ENCODE measurements around the gene GRIA1.

GRIA1 gene

DNA sequence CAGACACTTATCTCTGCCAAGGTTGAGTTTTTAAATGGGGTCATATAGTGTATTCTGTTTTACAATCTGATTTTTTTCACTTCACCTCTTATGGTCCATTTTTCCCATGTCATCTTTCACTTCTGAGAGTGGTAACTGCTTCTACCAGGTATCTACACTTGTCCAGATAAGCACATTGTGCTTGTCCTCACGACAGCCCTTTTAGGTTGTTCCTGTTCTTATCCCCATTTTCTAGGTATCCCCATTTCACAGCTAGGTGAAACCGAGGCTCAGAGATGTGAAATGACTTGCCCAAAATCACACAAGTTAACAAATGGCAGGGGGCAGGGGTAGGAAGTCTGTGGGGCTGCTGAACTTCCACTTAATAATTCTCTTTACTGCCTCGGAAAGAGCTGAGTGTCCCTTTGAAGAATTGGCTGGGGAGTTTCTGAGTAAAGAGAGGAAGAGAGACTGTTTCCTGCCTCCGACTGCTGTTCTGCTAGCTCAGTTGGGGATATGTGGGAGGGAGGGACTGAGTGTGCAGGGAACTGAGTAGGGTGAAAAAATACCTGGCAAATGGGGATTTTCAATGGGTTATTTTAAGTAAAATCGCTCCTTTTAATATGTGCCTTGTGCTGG is 255.4 kb downstream of the GRIA1 start:
- no peak for ATAC-seq

DNA sequence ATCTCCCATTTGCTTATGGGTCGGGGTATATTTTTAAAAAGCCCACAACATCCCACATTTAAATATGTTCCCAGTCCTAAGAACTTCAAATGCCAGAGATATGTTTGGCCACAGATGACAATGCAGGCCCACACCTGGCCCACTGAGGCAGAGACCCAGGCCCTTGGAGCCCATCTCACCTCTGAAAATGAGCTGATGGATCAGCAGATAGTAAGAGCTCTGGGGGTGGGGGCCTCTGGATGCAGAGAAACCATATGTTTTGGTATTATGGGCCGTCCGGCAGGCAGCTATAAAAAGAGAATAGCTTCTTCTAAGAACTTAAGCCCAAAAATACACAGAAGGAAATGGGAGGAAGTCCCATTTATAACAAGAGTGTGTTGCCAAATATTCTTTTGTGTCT is 256.0 kb downstream of the GRIA1 start:
- ATAC-seq: no peak

DNA sequence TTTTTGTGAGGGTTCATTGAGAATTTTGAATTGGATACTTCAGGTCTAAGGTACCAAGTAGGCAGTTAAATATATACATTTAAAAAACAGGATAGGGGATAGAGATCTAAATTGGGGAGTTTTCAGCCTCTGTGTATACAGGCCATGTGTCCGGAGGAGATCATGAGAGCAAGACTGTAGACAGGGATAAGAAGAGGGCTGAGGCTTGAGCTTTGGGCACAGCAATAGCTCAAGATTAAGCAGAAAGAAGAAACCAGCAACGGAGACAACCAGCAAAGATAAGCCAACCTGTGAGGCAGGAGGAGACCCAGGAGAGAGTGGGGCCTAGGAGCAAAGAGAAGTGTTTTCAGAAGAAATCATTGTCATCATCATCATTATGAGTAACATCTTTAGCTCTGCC is 258.4 kb downstream of the GRIA1 start:
- no peak for ATAC-seq

DNA sequence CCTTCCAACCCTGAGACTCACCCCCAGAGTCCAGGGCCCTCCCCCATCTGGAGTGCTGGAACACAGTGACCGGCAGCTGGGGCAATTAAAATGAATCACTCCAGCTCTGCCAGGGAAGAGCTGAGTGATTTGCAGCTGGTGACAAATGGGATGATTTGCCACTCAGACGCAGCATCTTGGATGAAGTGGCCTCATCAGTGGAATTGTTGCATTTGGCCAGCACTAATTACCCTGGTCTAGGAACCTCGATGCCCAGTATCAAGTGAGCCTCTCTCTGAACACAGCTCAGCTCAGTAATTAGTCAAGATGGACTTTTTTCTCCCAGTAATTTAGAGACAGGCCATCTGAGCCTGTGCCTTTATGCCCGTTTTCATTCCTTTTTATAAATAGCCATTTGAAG is 259.5 kb downstream of the GRIA1 start:
- ATAC-seq: no peak

DNA sequence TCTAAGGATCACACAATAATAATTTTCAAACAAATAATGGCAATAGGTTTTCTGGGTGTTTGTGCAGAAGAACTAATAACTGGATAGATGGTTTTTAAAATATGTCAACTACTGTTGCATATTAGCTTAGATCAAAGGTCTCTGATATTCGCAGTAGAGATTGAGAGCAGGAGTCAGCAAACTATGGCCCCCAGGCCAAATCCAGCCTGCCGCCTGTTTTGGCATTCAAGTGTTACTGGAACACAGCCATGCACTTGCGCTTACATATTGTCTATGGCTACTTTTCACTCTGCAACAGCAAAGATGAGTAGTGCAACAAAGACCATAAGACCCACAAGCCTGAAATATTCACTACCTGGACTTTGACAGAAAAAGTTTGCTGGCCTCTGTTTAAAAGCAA is 260.8 kb downstream of the GRIA1 start:
- no peak for ATAC-seq

DNA sequence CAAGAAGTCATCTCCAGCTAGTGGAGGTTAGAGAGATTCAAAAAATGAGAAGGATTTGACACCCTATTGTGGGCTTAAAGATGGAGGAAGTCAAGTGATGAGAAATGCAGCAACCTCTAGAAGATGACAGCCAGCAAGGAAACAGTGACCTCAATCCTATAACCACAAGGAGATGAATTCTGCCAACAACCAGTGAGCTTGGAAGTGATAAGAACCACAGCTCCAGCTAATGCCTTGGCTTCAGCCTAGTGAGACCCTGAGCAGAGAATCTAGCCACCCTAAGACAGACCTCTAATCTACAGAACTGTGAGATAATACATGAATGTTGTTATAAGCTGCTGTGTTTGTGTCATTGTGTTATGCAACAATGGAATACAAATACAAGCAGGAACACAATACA is 262.4 kb downstream of the GRIA1 start:
- no peak for ATAC-seq

DNA sequence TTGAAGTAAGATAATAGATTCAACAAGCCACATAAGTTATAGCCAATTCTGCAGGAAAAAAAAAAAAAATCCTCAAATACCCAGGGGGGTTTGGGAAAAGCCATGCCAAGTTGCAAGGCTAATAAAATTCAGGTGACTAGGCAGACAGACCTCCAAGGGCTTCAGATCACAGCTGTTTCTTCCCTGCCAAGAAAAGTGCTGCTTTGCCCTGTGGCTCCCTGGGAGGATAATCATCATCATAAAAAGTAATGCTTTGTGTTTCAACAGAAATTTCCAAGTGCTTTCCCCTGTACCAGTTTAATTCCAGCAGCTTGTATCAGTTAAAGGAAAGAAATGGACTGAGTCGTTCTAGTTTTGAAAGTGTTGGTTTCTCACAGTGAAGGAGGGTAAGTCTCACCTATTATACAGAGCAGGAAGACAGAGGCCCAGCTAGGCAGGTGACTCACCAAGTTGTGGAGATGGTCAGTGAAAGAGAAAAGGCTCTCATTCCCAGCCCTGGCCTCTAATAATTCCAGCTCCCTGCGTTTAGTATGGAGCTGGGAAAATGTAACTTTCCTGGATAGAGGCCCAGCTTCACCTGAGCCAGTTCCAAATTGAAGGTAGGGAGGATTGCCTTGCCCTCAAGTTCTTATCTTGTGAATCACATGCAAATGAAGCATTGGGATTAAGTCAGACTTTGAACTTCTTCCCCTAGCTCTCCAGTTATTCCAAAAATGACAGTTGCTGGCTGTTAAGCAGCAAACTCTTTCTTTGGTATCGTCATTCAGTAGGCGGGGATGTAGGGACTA is 263.4 kb downstream of the GRIA1 start:
- ATAC-seq: no peak

DNA sequence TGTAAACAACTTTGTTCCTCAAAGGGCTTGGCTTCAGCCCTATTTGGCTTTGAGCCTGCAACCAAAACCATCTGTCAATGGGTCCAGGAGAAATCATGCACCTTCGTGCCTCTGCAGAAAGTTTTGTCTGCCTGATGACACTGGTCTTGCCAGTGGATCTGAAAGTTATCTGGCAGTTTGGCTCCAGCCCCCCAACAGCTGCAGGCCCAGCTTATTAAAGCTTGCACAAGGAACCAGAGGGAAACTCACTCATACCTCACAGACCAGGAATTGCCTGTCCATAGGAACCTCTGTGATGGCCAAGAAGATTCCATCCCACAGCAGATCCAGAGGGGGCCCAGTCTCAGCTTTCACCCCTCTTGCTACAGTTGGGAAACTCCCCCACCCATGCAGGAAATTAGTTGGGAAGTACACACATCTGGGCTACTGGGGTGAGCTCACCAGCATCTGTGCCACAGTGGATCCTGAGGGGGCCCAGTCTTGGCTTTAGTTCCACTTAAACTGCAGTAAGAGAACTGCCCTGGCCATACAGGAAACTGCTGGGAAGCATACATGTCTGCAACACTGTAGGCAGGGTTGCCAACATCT is 265.5 kb downstream of the GRIA1 start:
- no peak for ATAC-seq

DNA sequence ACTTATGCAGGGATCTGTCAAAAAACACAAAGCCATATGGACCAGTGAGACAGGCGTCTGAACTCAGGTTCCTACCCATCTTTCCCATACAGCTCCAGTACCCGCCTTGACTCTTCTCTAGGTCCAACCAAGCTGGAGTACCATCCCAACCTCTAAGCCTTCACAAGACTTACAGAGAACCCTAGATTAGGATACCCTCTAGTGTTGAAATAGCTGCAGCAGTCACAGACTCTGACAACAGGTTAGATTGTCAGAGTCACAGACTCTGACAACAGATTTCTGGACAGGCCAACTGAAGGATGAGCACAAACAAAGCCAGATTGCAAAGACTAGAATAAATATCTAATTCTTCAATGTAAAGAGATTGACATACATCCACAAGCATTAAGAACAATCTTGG is 266.1 kb downstream of the GRIA1 start:
- no peak for ATAC-seq

DNA sequence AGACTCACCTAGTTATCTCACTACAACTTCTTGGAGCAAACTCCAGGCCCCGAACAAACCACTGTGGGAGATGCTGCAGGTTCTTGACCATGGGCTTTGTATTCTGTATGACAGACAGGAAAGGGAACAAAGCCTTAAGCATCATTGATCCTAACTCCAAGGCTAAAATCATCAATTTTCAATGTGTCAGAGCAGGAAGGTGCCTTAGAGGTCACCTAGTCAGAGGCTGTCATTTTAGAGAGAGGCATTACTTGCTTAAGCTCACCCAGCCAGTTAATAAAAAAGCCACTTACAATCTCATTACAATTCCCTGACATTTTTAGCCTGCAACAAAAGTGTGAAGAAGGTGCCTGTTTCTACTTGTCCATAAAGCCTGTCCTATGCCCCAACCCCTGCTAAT is 275.5 kb downstream of the GRIA1 start:
- no peak for ATAC-seq

DNA sequence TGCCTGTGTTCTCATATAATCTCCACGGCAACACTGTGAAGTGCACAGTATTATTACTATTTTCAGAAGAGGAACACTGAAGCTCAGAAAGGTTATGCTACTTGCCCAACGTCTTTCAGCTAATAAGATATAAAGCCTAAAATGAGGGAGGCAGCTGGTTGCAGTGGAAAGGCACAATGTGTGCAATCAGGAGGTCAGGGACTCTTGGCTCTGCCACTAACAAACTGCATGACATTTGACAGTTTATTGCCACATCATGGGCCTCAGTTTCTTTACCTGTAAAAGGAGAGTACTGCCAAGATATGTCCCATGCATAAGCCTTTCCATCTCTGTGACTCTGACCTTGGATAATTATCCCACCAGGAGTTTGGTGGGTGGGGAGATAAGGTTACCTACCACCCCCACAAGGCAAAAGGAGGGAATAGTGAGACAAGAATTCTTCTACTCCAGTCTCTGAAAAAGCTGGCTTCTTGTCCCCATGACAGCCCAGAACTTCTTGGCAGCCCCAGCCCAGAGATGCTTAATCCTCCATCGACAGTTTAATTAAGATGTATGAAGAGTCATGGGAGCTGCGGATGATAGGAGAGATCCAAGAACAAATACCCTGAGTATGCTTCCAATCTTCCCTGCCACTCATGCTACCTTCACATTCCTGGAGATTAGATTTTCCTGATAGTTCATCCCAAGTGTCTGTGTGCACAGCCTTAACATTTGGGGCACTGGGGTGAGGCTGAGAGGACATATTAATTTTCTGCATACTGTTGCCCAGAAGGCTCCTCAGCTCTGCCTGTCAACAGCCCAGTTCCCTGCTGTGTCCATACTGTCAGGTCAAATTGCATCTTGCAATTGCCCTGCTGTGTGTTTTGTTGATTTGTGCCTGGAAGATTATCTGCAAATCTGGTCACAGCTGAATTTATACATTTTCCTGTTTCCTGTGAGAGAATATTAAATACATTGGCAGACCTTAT is 277.0 kb downstream of the GRIA1 start:
- ATAC-seq: no peak

DNA sequence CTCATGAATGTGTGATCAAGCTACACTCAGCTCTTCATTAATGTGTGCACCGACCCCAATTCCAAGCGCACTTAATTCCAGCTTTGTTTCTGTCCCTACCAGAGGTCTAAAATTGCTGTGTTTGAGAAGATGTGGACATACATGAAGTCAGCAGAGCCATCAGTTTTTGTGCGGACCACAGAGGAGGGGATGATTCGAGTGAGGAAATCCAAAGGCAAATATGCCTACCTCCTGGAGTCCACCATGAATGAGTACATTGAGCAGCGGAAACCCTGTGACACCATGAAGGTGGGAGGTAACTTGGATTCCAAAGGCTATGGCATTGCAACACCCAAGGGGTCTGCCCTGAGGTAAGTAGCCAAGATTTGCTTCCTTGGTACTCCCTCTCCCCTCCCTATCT is 279.6 kb downstream of the GRIA1 start:
- ATAC-seq: no peak

DNA sequence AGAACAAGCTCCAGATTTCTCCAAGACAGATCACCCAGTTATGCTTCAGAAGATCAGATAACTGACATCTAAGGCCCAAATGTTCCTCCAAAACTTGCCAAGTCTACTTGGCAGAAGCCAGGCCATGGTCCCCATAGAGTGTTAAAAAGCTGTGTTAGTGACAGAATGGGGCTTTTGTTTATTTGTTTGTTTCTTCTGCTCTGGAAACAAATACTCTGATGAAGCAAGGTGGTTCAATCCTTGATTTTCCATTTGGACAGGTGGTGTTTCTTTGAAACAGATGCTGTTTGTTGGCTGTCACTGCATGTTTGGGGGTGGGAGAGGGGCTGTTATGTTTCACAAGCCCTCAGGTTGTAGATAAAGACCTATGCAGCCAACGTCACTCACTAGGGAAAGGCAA is 284.2 kb downstream of the GRIA1 start:
- no peak for ATAC-seq

DNA sequence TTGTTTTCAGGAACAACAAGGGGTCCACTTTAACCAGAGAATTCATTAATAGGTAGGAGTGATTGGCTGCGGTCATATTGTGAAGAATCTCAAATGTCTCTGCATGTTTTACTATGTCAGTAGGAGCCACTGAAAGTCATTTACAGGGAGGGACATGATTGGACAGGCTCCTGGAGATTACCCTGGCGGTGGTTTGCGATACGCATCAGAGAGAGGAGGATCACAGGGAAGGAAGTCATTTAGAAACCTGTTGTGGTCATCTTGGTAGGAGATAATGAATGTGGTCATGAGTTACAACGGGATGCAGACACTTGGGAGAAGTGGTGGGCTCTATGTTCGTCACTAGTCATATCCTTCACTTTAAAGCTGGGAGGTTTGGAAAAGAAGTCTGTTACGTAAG is 285.5 kb downstream of the GRIA1 start:
- no peak for ATAC-seq

DNA sequence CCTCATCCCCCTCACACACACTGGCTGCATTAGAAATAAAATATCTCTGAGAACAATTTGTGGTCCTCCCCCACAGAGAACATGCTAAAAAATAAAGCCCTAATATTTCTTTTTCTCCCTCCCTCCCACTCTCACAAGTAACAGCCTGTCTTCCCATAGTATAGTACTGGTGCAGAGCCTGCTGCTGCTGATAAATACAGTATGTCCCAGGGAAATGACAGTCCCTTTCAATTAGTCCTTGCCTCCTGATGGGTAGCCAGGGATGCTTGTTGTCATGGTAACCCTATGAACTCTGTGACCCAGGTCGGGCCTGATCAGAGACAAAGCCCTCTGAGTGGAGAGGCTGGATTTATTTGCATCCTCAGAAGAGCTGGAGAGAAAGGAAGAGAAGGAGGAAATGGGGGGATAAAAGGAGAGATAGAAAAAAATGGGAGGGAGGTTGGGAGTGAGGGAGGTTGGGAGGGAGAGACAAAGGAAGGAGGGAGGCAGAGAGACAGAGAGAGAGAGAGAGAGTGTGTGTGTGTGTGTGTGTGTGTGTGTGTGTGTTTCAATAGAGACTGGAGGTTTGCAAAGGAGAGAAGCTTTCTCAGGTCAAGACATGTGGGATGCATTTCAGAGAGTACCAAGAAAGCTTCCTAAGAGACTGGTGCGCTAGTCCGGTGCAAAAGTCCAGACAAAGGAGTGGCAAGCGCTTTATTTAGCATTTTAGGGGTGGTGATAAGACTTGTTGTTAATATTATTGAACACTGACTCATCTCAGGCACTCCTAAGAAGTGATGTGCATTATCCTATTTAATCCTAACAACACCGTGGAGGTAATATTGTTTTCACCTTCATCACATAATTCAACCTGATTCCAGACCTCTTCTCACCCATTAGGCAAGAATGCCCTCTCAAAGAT is 287.5 kb downstream of the GRIA1 start:
- ATAC-seq: no peak

DNA sequence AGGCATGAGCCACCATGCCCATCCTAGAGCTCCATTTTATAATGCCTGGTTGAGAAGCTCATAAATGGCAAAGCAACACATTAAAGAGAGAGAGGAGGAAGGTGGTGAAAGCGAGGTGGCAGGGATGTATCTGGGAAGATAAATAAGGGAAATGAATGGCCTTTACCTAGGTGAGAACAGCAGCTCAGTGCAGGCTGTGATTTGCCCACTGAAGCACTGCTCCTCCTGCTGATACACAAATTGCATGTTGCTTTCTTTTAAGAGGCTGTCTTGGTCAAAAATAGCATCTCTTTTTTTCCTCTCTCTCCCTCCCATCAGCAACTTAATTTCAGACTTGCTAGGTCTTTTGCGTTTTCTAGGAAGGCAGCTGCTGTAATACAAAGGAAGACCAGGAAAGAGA is 289.4 kb downstream of the GRIA1 start:
- ATAC-seq: no peak

DNA sequence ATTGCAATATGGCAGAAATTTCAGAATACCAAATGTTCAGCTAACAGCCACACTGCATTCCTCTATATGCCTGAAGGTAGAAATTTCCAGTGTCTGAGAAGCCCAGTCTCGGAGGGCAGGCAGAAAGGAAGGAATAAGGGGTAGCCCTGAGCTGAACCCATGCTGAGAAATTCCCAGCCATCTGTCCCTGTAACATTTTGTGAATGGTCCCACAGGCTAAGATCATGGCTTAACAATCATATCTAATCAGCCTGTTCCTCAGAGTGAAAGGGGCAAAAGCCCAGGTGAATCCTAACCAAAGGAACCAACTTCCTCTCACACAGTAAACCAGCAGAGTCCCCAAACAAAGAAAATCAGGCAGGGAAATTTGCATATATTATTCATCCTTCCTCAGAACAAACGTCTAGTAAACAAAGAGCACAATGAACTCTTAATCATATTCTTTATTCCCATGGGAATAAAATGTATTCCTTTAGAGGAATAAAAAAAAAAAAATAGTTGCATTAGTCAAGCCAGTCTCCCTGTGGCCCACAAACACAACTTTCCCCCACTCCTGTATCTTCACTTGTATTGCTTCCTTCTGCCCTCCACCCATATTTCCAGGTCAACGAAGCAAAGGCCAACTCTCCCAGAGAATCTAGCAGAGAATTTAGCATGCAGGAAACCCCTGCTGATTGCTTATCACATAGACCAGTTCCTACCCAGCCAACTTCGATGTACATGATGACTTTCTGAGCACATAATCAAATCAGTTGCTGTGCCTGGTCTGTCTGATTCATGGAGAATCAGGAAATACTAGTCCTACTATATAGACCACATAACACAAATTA is 290.6 kb downstream of the GRIA1 start:
- no peak for ATAC-seq

DNA sequence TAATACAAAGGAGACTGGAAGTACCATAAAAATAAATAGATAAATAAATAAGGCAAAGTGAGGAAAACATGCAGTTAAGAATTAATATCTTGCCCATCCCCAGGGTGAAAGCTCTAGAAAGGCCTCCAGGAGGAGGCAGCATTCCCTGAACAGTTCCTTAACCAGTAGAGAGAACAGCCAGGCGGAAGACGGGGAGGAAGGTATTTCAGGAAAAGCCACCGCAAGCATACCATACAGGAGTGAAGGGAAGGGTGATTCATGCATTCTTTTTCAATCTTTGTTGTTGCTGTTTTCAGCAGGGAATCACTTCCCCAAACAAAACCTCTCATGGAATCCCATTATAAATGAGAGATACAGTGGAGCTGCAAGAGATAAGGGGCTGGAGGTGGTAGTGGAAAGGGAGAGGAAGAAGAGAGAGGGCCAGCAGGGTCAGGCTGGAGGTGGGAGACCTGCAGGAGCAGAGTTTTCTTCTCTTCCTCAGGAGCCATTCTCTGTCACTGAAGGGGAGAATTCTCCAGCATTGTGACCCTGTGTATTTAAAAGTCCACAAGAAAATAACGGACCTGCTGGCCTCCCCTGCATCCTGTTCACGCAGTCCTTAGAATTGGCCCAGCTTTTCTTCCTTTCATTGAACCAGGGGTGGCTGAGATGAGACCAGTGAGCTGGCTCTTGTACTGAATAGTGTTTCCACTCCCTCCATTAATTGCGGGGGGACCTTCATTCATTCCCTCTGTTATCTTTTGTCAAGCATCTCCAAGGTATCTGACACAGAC is 292.3 kb downstream of the GRIA1 start:
- ATAC-seq: no peak

DNA sequence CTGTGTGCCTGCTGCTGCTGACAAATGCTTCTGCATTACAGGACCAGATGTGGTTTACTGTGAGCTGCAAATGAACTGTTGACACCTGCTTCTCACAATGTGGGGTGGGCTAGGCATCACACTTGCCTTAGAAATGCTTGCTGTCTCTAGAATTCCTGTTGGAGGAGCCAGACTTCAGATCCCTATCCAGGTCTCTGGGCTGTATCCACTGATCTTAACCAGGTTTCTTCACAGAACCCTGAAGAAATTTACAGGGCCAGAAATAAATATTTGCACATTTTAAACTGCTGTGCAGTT is 292.8 kb downstream of the GRIA1 start:
- no peak for ATAC-seq

DNA sequence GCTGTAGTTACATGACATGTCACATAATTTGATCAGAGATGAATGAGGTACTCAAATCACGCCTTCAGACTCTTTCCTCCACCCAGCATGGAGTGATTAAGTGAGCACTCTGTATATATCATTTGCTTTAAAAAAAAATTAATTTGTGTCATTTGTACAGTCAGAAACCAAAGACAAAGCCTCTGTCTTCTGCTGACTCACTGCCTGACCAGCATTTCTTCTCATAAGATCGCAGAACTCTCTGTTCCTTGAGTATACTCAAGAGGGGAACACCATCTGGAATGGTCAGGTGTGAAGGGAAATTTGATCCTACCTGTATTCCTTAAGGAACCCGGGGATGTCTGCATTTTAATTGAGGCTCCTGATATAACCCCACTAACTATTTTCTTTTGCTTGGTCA is 293.8 kb downstream of the GRIA1 start:
- no peak for ATAC-seq

DNA sequence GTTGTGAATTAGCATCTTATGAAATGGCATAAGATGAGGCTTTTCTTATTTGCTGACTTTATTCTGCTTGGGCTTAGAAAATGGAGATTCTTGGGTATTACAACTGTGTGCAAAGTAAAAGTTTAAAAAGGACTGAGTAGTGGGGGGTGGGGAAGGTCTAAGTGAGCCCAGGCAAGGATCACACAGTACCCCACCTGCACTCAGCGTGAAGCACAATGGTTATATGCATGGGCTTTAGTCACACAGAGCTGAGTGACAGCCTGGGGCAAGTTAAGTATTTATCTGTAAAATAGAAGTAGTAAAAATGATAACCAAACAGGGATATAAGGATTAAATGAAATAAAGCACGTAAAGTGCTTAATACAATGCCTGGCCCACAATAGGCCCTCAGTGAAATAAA is 300.9 kb downstream of the GRIA1 start:
- no peak for ATAC-seq
